Adrenal gland (tissue), 12 donors: ENCODE data around the gene DUS3L. TPM values are rescaled to one million over a fixed set of nuclear protein-coding genes. Genes with fewer than 3 reads are reported as not detected.

Experiments used
- DNase-seq, 7 donors: peaks; one replicate each; pipeline ENCODE4 v3.0.0-alpha.2; 2019 to 2020
- H3K27ac ChIP-seq, 5 donors: fragments of 200-600 bp; sonication (generic) in 4 of 5; 1 replicate in 3 of 5; 2 replicates in 2 of 5; pipeline versions ENCODE4 v1.5.1 to v1.8.0; 2016 to 2020; ENCODE audit warnings: mild to moderate bottlenecking in 1 of 5
- H3K27me3 ChIP-seq: fragments of 200-600 bp; 2 replicates; pipeline ENCODE4 v1.8.0; 2021
- H3K36me3 ChIP-seq, 2 donors: fragments of 200-600 bp; replicated peaks in 1 of 2; 1 replicate in 1 of 2; 2 replicates in 1 of 2; pipeline versions ENCODE4 v1.5.1 to v1.8.0; 2018 to 2022
- H3K4me1 ChIP-seq, 2 donors: fragments of 200-600 bp; replicated peaks in 1 of 2; 1 replicate in 1 of 2; 2 replicates in 1 of 2; pipeline versions ENCODE4 v1.5.1 to v1.8.0; 2018 to 2021
- H3K4me3 ChIP-seq, 4 donors: fragments of 200-600 bp; sonication (generic) in 3 of 4; one replicate each; pipeline ENCODE4 v1.5.1; 2016 to 2018
- H3K9me3 ChIP-seq, 3 donors: fragments of 200-600 bp; sonication (generic) in 1 of 3; replicated peaks in 1 of 3; 1 replicate in 2 of 3; 2 replicates in 1 of 3; pipeline versions ENCODE4 v1.5.1 to v1.8.0; 2016 to 2021
- CTCF ChIP-seq, 6 experiments: fragments of 450-650 bp in 4 of 6; fragments of 200-600 bp in 2 of 6; sonication (generic) in 1 of 6; IDR thresholded peaks; 1 replicate in 5 of 6; 2 replicates in 1 of 6; pipeline versions ENCODE4 v1.5.1 to v1.8.0; 2016 to 2021; ENCODE audit warnings: antibody characterized with exemption in 6 of 6, mild to moderate bottlenecking in 2 of 6, moderate library complexity in 1 of 6
- POLR2A ChIP-seq, 2 donors: fragments of 450-650 bp; IDR thresholded peaks; one replicate each; pipeline ENCODE4 v1.6.1; 2017; ENCODE audit warnings: antibody characterized with exemption in 2 of 2, mild to moderate bottlenecking in 2 of 2, moderate library complexity in 1 of 2
- WGBS, 4 donors: extraction: QIAGEN DNeasy Blood & Tissue Kit in 2 of 4; methylation state at CpG; one replicate each; pipeline versions ENCODE4 v1.1.5 to v1.1.7; 2013 to 2017; 5-methylcytosine and 5-hydroxymethylcytosine counted together
- intact Hi-C, 2 donors: fragments of 100-400 bp; cut with DNase I; formaldehyde crosslinking; loops; one replicate each; pipeline versions ENCODE4 v1.14.1 to v1.15.0; 2022 to 2023
- polyA plus RNA-seq, 3 donors: library from polyadenylated mRNA; stranded (reverse); fragments of 200-250 nt in 2 of 3; fragments of 350-450 nt in 1 of 3; fragmentation: Illumina TruSeq in 1 of 3; extraction: RNeasy Lipid Tissue Mini Kit (QIAGEN cat#74804) in 1 of 3; gene quantifications; one replicate each; pipeline ENCODE4 v1.2.3, GENCODE V29; 2013 to 2014
- total RNA-seq, 9 donors: library from RNA; depleted of rRNA in 4 of 9; stranded (reverse); fragments of >200 nt in 4 of 9; fragments of 120-200 nt in 1 of 9; fragmentation: NEBNext Ultra II Directional in 1 of 9; extraction: Animal tissue kit (Norgen Biotek cat#: 25700) in 1 of 9; gene quantifications; one replicate each; pipeline versions ENCODE4 v1.1.0 to v1.2.4, GENCODE V29; 2013 to 2023
- donor health status: healthy with polysubstance abuse.
- donor health status: Bipolar disorder and iron deficiency.
- donor health status: DM: yes; HTN: yes; CAD: no.
- donor health status: DM: no; HTN: no; CAD: no.
- donor health status: DM: no; HTN: no; CAD: no.
- donor health status: DM: yes; HTN: yes; CAD: no.

Gene DUS3L
- total and polyA plus RNA-seq, 12 donors = 10.9 to 142 (median 31.5) TPM

- Histone ChIP-seq H3K4me1 (peaks cover 33 to 40% of the 10 kb centered on the region in 2 donors), H3K36me3 (no peaks in the 10 kb centered on the region), H3K27ac (peak overlapping the region in 3 of 5 donors; percentile 18 to 27 (median 19)), H3K9me3 (no peaks in the 10 kb centered on the region), H3K4me3 (peak overlapping the region in 1 of 4 donors; percentile 34), H3K27me3 (no peaks in the 10 kb centered on the region)
- intact Hi-C loops = loop anchor here in 1 of 2 donors (2.0 to 10.0 kb wide), 2 partner anchors 89 to 211 kb away; no protein-coding TSS in a partner anchor
- 0 to 1% (median 1%) methylated on average over 5 to 54 of the region's 54 CpGs for WGBS, 4 donors
- DNase-seq = peak; percentile 91 to 93 (median 92)
- TF ChIP-seq POLR2A (IDR thresholded peaks at IDR 0.05) (no peak), CTCF (IDR thresholded peaks at IDR 0.05) (peak; percentile 85 to 98 (median 90))
These were observed 13.0 kb upstream of the DUS3L start for GRCh38 chr19:5803752-5804515.

GRCh38 chr19:5803441-5803751, 12.4 kb upstream of the DUS3L start:
- peak in 1 of 7 donors; percentile 10 for DNase-seq
- H3K27ac ChIP-seq = peak overlapping the region in 3 of 5 donors; percentile 18 to 27 (median 19)
- intact Hi-C loops = loop anchor here in 1 of 2 donors (10.0 kb wide), 1 partner anchor 211 kb away; no protein-coding TSS in a partner anchor
- TF ChIP-seq POLR2A (IDR thresholded peaks at IDR 0.05) = no peak
- no peak for TF ChIP-seq CTCF (IDR thresholded peaks at IDR 0.05)
- 5 to 11% (median 5%) methylated on average over 3 to 8 of the region's 8 CpGs for WGBS, 4 donors
- no peaks in the 10 kb centered on the region for H3K9me3 ChIP-seq
- H3K36me3 ChIP-seq = no peaks in the 10 kb centered on the region
- peaks cover 37 to 42% of the 10 kb centered on the region in 2 donors for H3K4me1 ChIP-seq
- H3K27me3 ChIP-seq = no peaks in the 10 kb centered on the region
- peak overlapping the region in 1 of 4 donors; percentile 34 for H3K4me3 ChIP-seq

- Histone ChIP-seq H3K36me3 (no peaks in the 10 kb centered on the region), H3K4me1 (peaks cover 37 to 42% of the 10 kb centered on the region in 2 donors), H3K9me3 (no peaks in the 10 kb centered on the region), H3K4me3 (no peak overlapping the region), H3K27ac (no peak overlapping the region), H3K27me3 (no peaks in the 10 kb centered on the region)
- intact Hi-C loops = loop anchor here in 1 of 2 donors (10.0 kb wide), 1 partner anchor 213 kb away; no protein-coding TSS in a partner anchor
- DNase-seq = peak in 2 of 7 donors; percentile 43 to 52
- TF ChIP-seq POLR2A (IDR thresholded peaks at IDR 0.05) = no peak
- no peak for TF ChIP-seq CTCF (IDR thresholded peaks at IDR 0.05)
- 18 to 37% (median 24%) methylated on average over 12 to 33 of the region's 33 CpGs for WGBS, 4 donors
These were observed 11.0 kb upstream of the DUS3L start for GRCh38 chr19:5801796-5802619.
